GM19468 (cell line): Measurements from ENCODE around the gene EDDM3A.
"Not testable (repeated sequence)": the region's sequence is repeated elsewhere in the genome, so short reads cannot be mapped to it uniquely, and the experiment has no call there.

Experiments used
- ATAC-seq: cut with Tn5 transposase; IDR thresholded peaks from one replicate; pipeline ENCODE4 v1.9.1; 2021; ENCODE audit warnings: mild to moderate bottlenecking, moderate library complexity, moderate number of reproducible peaks; ENCODE audit not compliant: unreplicated experiment; ENCODE audit errors: extremely low read depth

The EDDM3A gene

GRCh38 chr14:20745571-20746358, at the start of gene EDDM3A:
EDDM3A (plus strand) TSS chr14:20745887; CDS start chr14:20747581, 1,694 bp downstream.
- no peak for ATAC-seq

GRCh38 chr14:20696764-20697163, 48.9 kb upstream of the EDDM3A start:
- no peak for ATAC-seq

GRCh38 chr14:20697273-20698017, 48.2 kb upstream of the EDDM3A start:
- ATAC-seq = no peak

GRCh38 chr14:20698018-20698329, 47.7 kb upstream of the EDDM3A start:
- no peak for ATAC-seq

- no peak for ATAC-seq
Observed at GRCh38 chr14:20698934-20699333, 46.8 kb upstream of the EDDM3A start.

GRCh38 chr14:20699931-20700330, 45.8 kb upstream of the EDDM3A start:
- no peak for ATAC-seq

- not testable (repeated sequence) for ATAC-seq
Observed at GRCh38 chr14:20700965-20701364, 44.7 kb upstream of the EDDM3A start.

- no peak for ATAC-seq
Observed at GRCh38 chr14:20706657-20707355, 38.9 kb upstream of the EDDM3A start.

- ATAC-seq = no peak
Observed at GRCh38 chr14:20707622-20708021, 38.1 kb upstream of the EDDM3A start.

GRCh38 chr14:20711261-20711660, 34.4 kb upstream of the EDDM3A start:
- no peak for ATAC-seq

GRCh38 chr14:20711685-20712084, 34.0 kb upstream of the EDDM3A start:
- ATAC-seq = no peak

- no peak for ATAC-seq
Observed at GRCh38 chr14:20712904-20713303, 32.8 kb upstream of the EDDM3A start.

- no peak for ATAC-seq
Observed at GRCh38 chr14:20714593-20715250, 31.0 kb upstream of the EDDM3A start.

GRCh38 chr14:20719777-20720176, 25.9 kb upstream of the EDDM3A start:
- ATAC-seq = no peak

GRCh38 chr14:20720741-20721140, 24.9 kb upstream of the EDDM3A start:
- ATAC-seq = no peak

- no peak for ATAC-seq
Observed at GRCh38 chr14:20722016-20722415, 23.7 kb upstream of the EDDM3A start.

GRCh38 chr14:20723488-20723887, 22.2 kb upstream of the EDDM3A start:
- no peak for ATAC-seq

- not testable (repeated sequence) for ATAC-seq
Observed at GRCh38 chr14:20726121-20726520, 19.6 kb upstream of the EDDM3A start.

- ATAC-seq = no peak
Observed at GRCh38 chr14:20726531-20726930, 19.2 kb upstream of the EDDM3A start.

- no peak for ATAC-seq
Observed at GRCh38 chr14:20730891-20731290, 14.8 kb upstream of the EDDM3A start.

GRCh38 chr14:20732477-20732876, 13.2 kb upstream of the EDDM3A start:
- no peak for ATAC-seq
